Activated naive CD4-positive, alpha-beta T cell treated with anti-CD3 and anti-CD28 coated beads, Interleukin-2, amount 10 ng/mL, durations not matched to agents 7 days and 5 days (primary cell): ENCODE measurements around the gene ITGA1.

Experiments used
- CTCF ChIA-PET: fragments of 350-600 bp; sonication (Branson Sonifier 250); formaldehyde crosslinking; loops from one replicate; lab custom pipeline; 2021; ENCODE audit warnings: antibody characterized with exemption; lab: Charles Lee
- DNase-seq: peaks from one replicate; pipeline ENCODE4 v3.0.0-alpha.2; 2020
- H3K27ac Mint-ChIP-seq: one replicate; pipeline ENCODE4 v1.8.0; 2021; ENCODE audit warnings: mild to moderate bottlenecking, moderate library complexity, mixed read lengths
- H3K27me3 Mint-ChIP-seq: one replicate; pipeline ENCODE4 v1.8.0; 2021; ENCODE audit warnings: mild to moderate bottlenecking, mixed read lengths
- H3K36me3 Mint-ChIP-seq: one replicate; pipeline ENCODE4 v1.8.0; 2021; ENCODE audit warnings: mixed read lengths
- H3K4me1 Mint-ChIP-seq: one replicate; pipeline ENCODE4 v1.8.0; 2021; ENCODE audit warnings: mixed read lengths
- H3K4me3 Mint-ChIP-seq: one replicate; pipeline ENCODE4 v1.8.0; 2021; ENCODE audit warnings: mild to moderate bottlenecking, moderate library complexity, mixed read lengths
- H3K9me3 Mint-ChIP-seq: one replicate; pipeline ENCODE4 v1.8.0; 2021; ENCODE audit warnings: mixed read lengths

The ITGA1 gene

DNA sequence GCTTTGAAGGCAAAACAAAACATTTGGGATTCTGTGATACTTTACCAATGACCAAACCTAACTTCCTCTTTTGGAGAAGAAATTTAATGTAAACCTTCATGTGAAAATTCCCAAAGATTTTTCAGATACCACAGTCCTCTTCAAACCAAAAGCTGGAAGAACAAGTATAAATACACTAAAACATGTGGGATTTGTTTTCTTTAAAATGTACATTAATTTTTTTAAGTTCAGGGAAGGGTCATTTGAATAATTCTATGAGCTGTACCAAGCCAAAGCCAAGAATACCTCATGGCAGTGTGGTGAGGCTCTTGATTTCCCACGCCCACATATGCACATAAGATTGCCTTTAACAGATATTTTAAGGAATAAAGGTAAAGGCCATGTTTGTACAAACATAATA, 28.4 kb upstream of the ITGA1 start:
- DNase-seq: no peak
- CTCF ChIA-PET: interaction anchor here (1.3 kb wide), 1 partner anchor 14 kb away, joined by 3 read pairs; no protein-coding TSS in a partner anchor
- Mint-ChIP-seq H3K4me1 (no peaks in the 10 kb centered on the region), H3K27me3 (no peaks in the 10 kb centered on the region), H3K4me3 (no peak overlapping the region), H3K9me3 (peaks cover 2% of the 10 kb centered on the region), H3K36me3 (no peaks in the 10 kb centered on the region), H3K27ac (no peak overlapping the region)

DNA sequence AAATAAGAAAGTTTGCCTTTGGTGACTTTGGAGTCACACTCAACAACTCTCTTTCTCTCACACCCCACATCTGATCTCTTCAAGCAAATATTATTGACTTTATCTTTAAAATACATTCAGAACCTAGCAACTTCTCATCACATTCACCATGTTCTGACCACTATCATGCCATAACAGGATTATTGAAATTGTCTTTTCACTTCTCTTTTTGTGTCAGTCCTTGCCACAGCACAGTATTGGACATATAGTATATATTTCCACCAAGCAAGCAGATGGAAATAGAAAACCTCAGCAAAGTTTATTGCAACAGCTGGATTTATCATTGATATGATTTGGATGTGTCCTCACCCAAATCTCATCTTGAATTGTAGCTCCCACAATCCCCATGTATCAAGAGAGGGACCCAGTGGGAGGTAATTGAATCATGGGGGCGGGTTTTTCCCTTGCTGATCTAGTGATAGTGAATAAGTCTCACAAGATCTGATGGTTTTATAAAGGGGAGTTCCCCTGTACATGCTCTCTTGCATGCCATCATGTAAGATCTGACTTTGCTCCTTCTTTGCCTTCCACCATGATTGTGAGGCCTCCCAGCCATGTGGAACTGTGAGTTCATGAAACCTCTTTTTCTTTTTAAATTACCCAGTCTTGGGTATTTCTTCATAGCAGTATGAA, 26.9 kb upstream of the ITGA1 start:
- DNase-seq: no peak
- CTCF ChIA-PET: no interaction called here
- Mint-ChIP-seq H3K4me1 (no peaks in the 10 kb centered on the region), H3K9me3 (peaks cover 2% of the 10 kb centered on the region), H3K36me3 (no peaks in the 10 kb centered on the region), H3K27ac (no peak overlapping the region), H3K4me3 (no peak overlapping the region), H3K27me3 (no peaks in the 10 kb centered on the region)

GRCh38 chr5:52767217-52767743, 20.4 kb upstream of the ITGA1 start:
- Mint-ChIP-seq H3K4me1 (peaks cover 40% of the 10 kb centered on the region), H3K4me3 (no peak overlapping the region), H3K9me3 (no peaks in the 10 kb centered on the region), H3K36me3 (peaks cover 4% of the 10 kb centered on the region), H3K27ac (no peak overlapping the region), H3K27me3 (no peaks in the 10 kb centered on the region)
- CTCF ChIA-PET: no interaction called here
- DNase-seq: no peak

- CTCF ChIA-PET: no interaction called here
- Mint-ChIP-seq H3K27me3 (no peaks in the 10 kb centered on the region), H3K9me3 (no peaks in the 10 kb centered on the region), H3K4me1 (peaks cover 47% of the 10 kb centered on the region), H3K4me3 (no peak overlapping the region), H3K27ac (no peak overlapping the region), H3K36me3 (peaks cover 4% of the 10 kb centered on the region)
- DNase-seq: no peak
Measured at GRCh38 chr5:52767766-52768480, 19.8 kb upstream of the ITGA1 start.

GRCh38 chr5:52769061-52769460, 18.7 kb upstream of the ITGA1 start:
- CTCF ChIA-PET: no interaction called here
- DNase-seq: no peak
- Mint-ChIP-seq H3K27me3 (no peaks in the 10 kb centered on the region), H3K9me3 (no peaks in the 10 kb centered on the region), H3K27ac (no peak overlapping the region), H3K4me1 (peaks cover 56% of the 10 kb centered on the region), H3K4me3 (no peak overlapping the region), H3K36me3 (peaks cover 4% of the 10 kb centered on the region)

GRCh38 chr5:52770287-52770939, 17.3 kb upstream of the ITGA1 start:
- H3K9me3 Mint-ChIP-seq: no peaks in the 10 kb centered on the region
- no peak overlapping the region for H3K4me3 Mint-ChIP-seq
- no peak overlapping the region for H3K27ac Mint-ChIP-seq
- peaks cover 65% of the 10 kb centered on the region for H3K4me1 Mint-ChIP-seq
- no peak for DNase-seq
- no peaks in the 10 kb centered on the region for H3K27me3 Mint-ChIP-seq
- CTCF ChIA-PET: no interaction called here
- peaks cover 4% of the 10 kb centered on the region for H3K36me3 Mint-ChIP-seq

DNA sequence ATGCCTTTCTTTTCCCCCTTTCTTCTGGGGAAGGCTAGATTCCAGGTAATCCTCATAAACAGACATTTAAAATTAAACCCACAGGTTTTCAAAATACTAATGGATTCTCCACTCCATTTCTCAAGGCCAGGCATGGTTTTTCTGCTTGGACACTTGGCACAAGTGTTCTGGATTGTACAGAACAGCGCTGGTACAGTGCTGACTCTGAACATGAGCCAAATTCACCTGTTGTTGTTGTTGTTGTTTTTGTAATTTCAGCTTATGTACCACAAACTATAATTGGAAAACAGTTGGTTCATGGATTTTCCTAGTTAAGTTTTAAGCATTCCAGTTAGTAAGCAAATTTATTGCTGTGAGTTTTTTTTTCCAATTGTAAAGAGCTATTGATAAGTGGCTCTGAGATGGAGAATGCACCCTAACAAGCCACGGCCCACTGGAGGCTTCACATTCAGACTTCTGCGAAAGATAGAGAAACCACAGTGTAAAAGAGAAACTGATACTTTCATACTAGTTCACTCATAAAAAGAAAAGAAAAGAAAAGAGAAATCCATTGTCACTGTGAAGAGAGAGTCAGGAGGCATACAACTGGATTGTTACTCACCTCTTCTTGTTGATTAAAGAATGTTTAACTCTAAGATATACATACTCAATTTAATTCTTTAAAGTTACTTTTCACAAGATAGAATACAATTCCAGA, 16.2 kb upstream of the ITGA1 start:
- DNase-seq: peak; percentile 72
- H3K36me3 Mint-ChIP-seq: peaks cover 6% of the 10 kb centered on the region
- H3K9me3 Mint-ChIP-seq: peaks cover 2% of the 10 kb centered on the region
- peaks cover 76% of the 10 kb centered on the region for H3K4me1 Mint-ChIP-seq
- CTCF ChIA-PET: no interaction called here
- H3K27ac Mint-ChIP-seq: peak overlapping the region; percentile 87
- no peak overlapping the region for H3K4me3 Mint-ChIP-seq
- H3K27me3 Mint-ChIP-seq: no peaks in the 10 kb centered on the region

- Mint-ChIP-seq H3K27ac (no peak overlapping the region), H3K9me3 (peaks cover 2% of the 10 kb centered on the region), H3K27me3 (no peaks in the 10 kb centered on the region), H3K4me1 (peaks cover 74% of the 10 kb centered on the region), H3K4me3 (no peak overlapping the region), H3K36me3 (peaks cover 6% of the 10 kb centered on the region)
- no peak for DNase-seq
- CTCF ChIA-PET: interaction anchor here (1.2 to 2.4 kb wide), 2 partner anchors 13 to 28 kb away, joined by 3 to 8 read pairs; no protein-coding TSS in a partner anchor
Measured at GRCh38 chr5:52772668-52773067, 15.0 kb upstream of the ITGA1 start.

DNA sequence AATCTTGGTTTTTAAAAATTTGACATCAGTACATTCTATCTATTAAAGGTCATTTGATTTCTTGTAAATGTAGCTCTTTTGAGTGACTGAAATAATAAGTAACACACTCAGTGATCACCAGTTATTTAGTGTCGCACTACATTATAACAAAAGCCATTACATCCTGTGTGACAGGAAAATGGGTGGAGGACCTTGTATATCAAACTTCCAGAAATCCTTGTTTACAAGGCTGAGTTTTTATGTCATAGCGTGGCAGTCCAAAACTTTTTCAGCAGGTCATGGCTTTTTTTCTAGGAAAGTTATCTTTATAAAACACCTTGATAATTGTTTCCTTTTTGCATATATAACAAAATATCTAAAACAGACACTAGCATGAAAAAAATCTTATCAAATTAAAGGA, 14.4 kb upstream of the ITGA1 start:
- CTCF ChIA-PET: interaction anchor here (1.2 to 2.4 kb wide), 2 partner anchors 14 to 27 kb away, joined by 3 to 8 read pairs; no protein-coding TSS in a partner anchor
- no peaks in the 10 kb centered on the region for H3K27me3 Mint-ChIP-seq
- no peak overlapping the region for H3K27ac Mint-ChIP-seq
- no peak for DNase-seq
- H3K9me3 Mint-ChIP-seq: peaks cover 2% of the 10 kb centered on the region
- H3K4me1 Mint-ChIP-seq: peaks cover 67% of the 10 kb centered on the region
- H3K4me3 Mint-ChIP-seq: no peak overlapping the region
- H3K36me3 Mint-ChIP-seq: peaks cover 6% of the 10 kb centered on the region

GRCh38 chr5:52774005-52774410, 13.7 kb upstream of the ITGA1 start:
- Mint-ChIP-seq H3K27me3 (no peaks in the 10 kb centered on the region), H3K9me3 (peaks cover 2% of the 10 kb centered on the region), H3K27ac (no peak overlapping the region), H3K36me3 (peaks cover 6% of the 10 kb centered on the region), H3K4me3 (no peak overlapping the region), H3K4me1 (peaks cover 65% of the 10 kb centered on the region)
- no peak for DNase-seq
- CTCF ChIA-PET: interaction anchor here (0.5 to 2.4 kb wide), 3 partner anchors 14 to 101 kb away, joined by 3 to 8 read pairs (median 3); no protein-coding TSS in a partner anchor

DNA sequence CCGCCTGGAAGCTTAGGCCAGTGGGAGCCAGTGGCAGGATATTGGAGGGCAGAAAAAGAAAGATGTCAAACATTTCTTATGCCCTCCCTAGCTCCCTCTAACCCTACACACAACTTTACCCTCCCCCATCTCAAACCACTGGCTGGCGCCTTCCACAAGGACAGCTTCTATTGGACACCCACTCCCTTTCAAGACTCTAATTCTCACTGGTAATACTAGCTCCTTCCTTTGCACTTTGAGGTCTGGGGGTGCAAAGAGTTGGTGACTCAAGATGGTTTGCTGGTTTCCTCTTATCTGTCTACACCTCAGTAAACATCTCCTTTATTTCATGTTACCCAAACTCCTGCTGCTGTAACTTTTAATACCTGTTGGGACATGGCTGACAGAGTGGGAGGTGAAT, 11.6 kb upstream of the ITGA1 start:
- peak; percentile 41 for DNase-seq
- Mint-ChIP-seq H3K27me3 (peaks cover 2% of the 10 kb centered on the region), H3K4me3 (no peak overlapping the region), H3K9me3 (peaks cover 2% of the 10 kb centered on the region), H3K36me3 (peaks cover 2% of the 10 kb centered on the region), H3K27ac (peak overlapping the region; percentile 65), H3K4me1 (peaks cover 51% of the 10 kb centered on the region)
- CTCF ChIA-PET: interaction anchor here (0.6 kb wide), 1 partner anchor 85 kb away, joined by 3 read pairs; no protein-coding TSS in a partner anchor

- H3K9me3 Mint-ChIP-seq: peaks cover 2% of the 10 kb centered on the region
- H3K27me3 Mint-ChIP-seq: peaks cover 4% of the 10 kb centered on the region
- H3K4me3 Mint-ChIP-seq: no peak overlapping the region
- DNase-seq: no peak
- no peak overlapping the region for H3K27ac Mint-ChIP-seq
- H3K36me3 Mint-ChIP-seq: peaks cover 2% of the 10 kb centered on the region
- CTCF ChIA-PET: no interaction called here
- H3K4me1 Mint-ChIP-seq: peaks cover 41% of the 10 kb centered on the region
Measured at GRCh38 chr5:52777186-52777585, 10.5 kb upstream of the ITGA1 start.

GRCh38 chr5:52778781-52779180, 8.9 kb upstream of the ITGA1 start:
- Mint-ChIP-seq H3K36me3 (peaks cover 2% of the 10 kb centered on the region), H3K4me3 (no peak overlapping the region), H3K4me1 (peaks cover 29% of the 10 kb centered on the region), H3K9me3 (peaks cover 2% of the 10 kb centered on the region), H3K27ac (no peak overlapping the region), H3K27me3 (peaks cover 4% of the 10 kb centered on the region)
- DNase-seq: no peak
- CTCF ChIA-PET: interaction anchor here (0.9 to 1.1 kb wide), 2 partner anchors 9 to 86 kb away, joined by 3 to 4 read pairs; partner anchors contain the start of genes ITGA1 and PELO
